Measurements from ENCODE around the gene SNN.

Gene SNN

DNA sequence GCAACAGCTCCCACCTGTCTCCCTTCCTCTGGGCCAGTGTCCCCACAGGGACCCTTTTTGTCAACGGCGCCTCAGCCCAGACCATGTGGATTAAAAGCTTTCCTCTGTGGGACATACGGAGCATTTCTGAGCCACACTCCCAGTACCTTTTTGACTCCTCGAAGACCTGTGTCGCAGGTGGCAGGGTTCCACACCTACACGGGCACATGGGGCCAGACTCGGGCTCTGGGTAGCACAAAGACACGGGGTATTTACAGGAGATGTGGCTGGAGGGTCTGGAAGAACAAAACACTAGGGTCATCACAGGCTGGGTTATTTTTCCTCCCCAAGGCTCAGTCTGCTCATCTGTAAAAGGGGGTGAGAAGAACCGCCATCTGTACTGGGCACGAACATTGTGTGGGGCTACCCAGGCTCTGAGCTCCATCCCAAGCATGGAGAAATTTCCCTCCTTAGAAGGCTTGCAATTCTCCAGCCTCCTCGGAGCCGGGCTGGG, 32.5 kb upstream of the SNN start:
- no peak for DNase-seq

DNA sequence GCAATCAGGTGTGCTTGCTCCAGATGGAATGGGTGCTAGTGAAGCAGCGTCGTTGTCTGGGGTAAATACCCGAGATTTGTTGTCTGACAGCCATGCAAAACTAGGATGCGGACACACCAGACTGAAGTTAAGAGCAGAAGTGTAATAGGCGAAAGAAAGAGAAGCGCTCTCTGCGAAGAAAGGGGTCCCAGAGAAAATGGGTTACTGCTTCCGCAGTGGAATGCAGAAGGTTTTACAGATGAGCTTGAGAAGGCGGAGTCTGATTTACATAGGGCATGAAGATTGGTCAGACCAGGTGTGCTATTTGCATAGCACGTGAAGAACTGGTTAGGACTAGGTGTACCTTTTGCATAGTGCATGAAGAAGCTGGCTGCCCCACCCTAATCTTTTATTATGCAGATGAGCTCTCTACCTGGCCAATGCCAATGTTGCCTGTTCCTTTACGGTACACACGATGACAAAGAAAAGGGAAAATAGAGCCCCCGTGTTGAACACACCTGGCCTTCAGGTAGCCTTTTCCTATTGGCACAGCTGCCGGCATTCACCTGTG, 32.0 kb upstream of the SNN start:
- no peak for DNase-seq

DNA sequence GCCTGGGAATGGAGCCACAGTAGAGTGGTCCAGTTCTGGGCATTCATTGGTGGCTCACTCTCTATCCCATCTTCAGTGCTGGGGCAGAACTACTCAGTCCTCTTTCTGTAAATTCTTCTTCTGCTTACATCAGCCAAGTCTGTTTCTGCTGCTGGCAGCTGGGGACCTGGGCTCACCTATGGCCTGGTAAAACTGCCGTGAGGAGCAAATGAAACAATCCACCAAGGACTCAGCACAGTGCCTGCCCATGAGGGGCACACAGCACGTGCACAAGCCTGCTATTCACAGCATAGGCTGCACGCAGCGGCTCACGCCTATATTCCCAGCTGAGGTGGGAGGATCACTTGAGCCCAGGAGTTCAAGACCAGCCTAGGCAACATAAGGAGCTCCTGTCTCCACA, 30.9 kb upstream of the SNN start:
- DNase-seq: no peak

DNA sequence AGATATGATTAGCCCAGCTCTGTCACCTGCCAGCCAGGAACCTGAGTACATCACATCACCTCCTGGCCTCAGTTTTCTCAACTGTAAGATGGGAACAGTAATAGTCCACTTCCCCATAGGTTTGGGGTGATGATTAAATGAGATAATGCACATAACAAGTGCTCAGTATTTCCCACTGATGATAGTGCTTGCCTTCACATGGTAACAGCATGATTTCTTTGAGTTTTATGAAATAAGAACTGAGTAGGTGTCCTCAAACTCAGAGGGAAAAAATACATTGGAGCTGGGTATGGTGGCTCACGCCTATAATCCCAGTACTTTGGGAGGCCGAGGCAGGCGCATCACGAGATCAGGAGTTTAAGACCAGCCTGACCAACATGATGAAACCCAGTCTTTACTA, 30.1 kb upstream of the SNN start:
- no peak for DNase-seq

DNA sequence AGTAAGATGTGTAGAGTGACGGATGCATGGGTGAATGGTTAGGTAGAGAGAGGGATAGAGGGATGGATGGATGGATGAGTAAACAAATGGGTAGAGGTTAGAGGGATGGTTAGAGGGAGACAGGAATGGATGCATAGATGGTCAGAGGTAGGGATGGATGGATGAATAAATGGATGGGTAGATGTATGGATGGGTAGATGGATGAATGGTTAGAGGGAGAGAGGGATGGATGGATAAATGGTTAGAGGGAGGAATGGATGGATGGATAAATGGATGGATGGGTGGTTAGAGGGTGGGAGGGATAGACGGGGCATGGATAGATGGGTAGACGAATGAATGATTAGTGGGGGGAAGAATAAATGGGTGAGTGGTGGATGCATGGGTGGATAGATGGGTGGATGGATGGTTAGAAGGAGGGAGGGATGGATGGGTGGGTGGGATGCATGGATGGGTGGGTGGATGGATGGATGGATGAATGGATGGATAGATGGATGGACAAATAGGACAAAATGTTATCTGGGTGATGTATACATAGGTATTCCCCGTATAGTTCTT, 29.2 kb upstream of the SNN start:
- DNase-seq: no peak

DNA sequence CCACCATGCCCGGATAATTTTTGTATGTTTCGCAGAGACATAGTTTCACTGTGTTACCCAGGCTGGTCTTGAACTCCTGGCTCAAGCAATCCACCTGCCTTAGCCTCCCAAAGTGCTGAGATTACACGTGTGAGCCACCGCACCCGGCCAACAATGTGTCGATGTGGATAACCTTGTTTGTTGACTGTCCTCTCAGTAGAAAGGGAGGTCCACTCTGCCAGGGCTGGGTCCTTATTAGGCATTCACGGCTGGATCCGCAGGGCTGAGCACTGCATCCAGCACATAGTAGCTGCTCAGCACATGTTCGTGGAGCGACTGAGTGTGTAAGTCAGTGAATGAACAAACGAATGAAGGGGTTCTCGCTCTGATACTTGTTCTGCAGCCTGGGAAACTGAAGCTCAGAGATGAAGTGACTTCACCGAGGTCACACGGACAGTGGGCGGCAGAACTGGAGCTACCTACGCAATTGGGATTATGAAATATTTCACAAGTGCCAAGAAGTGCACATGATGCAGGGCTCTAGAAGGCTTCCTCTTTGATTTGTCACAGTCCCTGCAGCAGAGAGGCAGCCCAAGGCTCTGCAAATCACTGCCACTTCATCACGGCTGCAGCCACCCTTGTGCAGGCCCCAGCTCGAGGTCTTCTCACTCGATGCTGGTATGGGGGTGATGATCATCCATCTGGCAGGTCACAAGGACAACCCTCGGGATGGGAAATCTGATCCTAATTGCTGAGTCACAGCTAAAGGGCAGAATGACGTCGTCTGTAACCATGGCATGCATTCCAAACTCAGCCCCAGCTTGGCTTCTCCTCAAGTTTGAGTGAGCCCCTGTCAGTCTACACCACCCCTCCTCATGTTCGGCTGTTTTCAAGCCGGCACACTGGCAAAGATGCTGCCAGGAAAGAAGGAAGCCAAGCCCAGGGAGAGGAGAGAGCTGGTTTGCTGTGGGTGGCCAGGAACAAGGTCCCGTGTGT, 28.0 kb upstream of the SNN start:
- DNase-seq: peak; percentile 81

DNA sequence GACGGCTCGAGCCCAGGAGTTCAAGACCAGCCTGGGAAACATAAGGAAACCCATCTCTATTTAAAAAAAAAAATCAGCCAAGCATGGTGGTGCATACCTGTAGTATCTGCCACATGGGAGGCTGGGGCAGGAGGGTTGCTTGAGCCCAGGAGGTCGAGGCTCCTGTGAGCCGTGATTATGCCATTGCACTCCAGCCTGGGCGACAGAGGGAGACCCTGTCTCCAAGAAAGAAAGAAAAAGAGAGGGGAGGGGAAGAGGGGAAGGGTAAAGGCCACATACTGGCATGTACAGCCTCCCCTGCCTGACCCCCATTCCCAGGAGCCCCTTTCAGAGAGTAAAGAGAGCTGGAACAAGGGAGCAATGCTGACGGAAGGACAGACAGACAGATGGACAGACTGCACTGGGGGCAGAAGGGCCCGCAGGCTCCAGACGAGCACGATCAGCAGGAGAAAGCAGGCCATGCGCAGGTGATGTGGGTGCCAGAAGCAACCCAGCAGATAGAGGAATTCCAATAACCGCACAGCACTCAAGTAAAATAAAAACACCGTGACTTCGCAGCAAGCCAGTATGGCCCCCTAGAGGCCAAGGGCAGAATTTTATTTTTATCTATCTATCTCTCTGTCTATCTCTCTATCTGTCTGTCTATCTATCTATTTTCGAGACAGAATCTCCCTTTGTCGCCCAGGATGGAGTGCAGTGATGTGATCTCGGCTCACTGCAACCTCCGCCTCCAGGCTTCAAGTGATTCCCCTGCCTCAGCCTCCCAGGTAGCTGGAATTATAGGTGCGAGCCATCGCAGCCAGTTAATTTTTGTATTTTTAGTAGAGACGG, 27.1 kb upstream of the SNN start:
- peak; percentile 44 for DNase-seq

DNA sequence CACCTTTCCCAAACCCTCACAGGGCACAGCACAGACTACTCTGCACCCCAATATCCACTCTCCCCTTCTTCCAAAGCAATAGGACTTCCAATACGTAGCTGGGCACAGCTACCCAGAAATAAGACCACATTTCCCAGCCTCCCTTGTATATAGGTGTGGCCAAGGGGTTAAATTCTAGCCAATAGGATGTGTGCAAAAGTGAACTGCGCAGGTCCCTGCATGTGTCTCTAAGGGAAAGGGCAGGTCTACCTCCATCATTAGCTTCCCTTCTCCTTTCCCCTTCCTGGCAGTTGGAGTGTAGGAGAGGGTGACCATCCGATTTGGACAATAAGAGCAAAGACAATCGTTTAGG, 25.5 kb upstream of the SNN start:
- no peak for DNase-seq

DNA sequence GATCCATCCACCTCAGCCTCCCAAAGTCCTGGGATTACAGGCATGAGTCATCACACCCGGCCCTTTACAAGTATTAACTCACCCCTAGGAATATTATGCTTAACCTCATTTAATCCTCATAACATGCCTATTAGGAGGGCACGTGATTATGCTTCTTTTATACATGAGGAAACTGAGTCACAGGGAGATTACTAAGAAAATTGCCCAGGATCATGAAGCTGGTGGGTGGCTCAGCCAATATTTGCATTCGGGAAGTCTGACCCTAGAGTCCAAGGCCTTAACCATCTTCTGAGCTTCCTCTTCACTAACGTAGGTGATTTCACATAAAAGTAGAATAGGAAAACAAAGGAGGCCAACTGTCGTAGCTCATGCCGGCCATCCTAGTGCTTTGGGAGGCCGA, 19.0 kb upstream of the SNN start:
- no peak for DNase-seq

DNA sequence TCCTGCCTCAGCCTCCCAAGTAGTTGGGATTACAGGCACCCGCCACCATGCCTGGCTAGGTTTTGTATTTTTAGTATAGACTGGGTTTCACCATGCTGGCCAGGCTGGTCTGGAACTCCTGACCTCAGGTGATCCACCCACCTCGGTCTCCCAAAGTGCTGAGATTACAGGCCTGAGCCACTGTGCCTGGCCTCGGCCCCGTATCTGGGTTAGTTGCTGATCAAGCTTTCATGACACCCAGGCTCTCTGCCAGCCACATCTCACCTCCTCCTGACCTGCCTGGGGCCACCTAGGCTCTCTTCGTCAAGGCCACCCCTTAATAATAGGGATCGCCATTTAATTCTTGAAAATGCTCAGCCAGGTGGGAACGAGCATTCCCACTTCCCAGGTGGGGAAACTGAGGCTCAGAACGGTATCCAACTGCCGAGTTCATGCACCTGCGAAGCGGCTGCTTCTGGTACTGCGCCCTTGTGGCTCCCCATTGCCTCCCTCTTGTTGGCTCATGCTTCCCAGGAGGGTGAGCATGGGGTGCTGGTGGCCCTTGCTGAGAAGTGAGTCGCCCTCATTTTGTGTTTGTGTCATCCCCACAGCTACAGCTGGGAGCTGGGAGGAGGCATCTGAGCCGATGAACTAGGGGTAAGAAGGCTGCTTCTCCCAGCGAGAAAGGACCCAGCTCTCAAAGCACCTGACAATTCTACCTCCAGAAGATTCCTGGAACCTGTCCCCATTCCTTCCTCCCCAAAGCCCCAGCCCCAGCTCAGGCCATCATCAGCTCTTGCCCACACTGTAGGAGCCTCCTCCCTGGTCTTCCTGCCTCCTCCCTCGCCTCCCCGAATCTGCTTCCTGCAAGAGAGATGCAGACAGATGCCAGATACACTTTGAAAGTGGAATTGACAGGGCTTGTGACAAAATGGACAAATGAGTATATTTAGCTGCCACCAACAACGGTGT, 17.3 kb upstream of the SNN start:
- no peak for DNase-seq

DNA sequence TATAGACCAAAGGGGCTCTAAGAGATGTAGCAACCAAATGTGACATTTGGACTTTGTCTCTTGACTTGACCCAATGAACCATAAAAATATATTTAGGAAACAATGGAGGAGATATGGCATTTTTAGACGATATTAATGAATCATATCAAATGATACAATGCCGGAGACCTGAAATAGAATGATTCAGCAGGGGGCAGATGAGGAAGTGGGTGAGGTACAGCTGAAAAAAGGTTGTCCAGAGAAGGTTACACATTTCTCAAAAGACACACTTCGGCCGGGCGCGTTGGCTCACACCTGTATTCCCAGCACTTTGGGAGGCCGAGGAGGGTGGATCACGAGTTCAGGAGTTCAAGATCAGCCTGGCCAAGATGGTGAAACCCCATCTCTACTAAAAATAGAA, 16.5 kb upstream of the SNN start:
- DNase-seq: no peak

DNA sequence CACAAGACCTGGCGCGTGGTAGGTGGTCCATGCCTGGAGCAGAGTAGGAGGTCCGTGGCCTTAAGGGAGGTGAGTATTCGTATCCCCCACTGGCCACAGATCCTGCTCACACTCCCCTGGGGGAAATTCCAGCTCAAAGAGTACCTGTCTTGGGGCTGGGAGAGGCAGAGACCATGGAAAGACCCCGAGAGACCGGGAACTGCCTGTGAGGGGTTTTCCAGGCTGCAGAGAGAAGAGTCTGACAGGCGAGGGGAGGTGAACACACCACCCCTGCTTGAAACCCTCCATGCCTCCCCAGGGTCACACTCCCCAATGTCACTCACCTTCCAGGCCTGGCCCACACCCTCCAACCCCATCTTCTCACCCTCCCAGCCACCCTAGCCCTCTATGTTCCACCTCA, 12.6 kb upstream of the SNN start:
- no peak for DNase-seq

DNA sequence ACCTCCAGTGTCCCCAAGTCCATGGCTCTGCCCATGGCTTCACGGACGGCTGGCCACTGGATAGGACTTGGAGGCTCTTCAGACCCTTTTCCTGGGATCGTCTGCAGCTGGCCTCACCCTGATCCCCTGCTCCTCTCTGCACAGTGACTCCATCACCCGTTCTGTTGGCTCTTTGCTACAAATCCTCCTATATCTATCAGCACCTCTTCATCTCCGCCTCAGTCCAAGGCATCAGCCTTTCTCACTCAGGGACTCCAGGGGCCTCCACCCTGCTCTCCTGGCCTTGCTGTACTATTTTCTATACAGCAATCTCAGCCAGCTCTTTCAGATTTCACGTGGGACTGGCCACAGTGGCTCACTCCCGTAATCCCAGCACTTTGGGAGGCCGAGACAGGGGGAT, 10.7 kb upstream of the SNN start:
- no peak for DNase-seq

DNA sequence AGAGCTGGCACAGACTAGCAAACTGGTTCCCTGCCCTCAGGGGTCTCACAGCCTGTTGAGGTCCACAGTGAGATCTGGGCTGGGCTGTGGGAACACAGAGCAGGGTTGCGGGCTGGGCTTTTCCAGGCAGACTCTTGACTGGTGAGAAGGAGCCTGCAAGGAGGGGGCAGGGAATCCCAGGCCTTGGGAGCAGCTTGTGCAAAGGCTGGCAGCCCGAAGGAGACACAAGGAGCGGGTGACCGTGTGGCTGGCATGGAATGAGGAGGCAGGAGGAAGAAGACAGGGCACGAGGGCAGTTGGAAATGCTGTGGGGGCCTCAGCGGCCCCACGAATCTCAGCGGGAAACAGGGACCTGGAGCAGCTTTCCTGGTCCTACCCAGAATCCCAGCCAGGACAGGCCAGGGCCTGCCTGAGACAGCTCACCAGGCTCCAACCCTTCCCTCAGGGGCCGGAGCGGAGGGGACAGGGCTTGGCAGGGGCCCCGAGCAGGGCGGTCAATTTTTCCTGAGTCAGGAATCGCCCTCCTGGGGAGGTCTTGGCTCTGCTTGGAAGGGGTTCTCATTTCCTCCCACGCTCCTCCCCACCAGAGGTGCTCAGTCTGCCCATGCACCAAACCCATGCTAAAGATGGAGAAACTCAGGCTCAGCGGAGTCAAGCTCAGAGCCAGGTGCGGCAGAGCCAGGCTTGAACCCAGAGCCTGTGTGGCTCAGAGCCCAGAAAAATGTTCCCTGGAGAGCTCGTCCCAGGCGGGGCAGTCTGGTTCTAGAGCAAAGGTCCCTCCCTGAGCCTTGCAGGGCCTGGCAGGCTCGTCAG, 9.2 kb upstream of the SNN start:
- peak; percentile 42 for DNase-seq

DNA sequence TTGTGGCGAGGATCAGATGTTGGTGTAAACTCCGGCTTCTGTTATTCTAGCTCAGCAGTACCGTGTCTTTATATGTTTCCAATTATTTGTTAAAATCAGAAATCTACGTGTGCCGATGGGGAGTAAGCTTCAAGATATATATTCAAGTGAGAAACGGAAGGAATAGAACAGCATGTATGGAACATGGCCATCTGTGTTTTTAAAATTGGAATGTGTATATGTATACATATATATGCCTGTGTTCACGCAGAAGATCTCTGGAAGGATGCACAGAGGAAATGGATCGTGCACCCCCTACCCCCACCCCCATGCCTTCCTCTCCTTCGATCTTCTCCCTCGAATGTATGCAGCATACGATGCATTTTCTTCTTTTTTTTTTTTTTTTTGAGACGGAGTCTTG, 7.7 kb upstream of the SNN start:
- DNase-seq: no peak

DNA sequence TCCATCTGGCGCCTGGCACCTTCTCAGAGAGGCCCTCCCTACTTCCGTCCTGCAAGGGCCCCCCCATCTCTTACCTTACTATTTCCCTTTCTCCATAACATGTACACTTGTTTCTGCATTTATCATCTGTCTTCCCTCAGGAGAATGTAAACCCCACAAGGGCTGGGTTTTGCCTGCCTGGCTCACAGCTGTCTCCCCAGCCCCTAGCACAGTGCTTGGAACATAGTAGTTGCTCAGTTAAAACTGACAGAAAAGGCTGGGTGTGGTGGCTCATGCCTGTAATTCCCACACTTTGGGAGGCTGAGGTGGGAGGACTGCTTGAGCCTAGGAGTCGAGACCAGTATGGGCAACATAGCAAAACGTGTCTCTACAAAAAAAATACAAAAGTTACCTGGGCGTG, 5.7 kb upstream of the SNN start:
- DNase-seq: no peak

DNA sequence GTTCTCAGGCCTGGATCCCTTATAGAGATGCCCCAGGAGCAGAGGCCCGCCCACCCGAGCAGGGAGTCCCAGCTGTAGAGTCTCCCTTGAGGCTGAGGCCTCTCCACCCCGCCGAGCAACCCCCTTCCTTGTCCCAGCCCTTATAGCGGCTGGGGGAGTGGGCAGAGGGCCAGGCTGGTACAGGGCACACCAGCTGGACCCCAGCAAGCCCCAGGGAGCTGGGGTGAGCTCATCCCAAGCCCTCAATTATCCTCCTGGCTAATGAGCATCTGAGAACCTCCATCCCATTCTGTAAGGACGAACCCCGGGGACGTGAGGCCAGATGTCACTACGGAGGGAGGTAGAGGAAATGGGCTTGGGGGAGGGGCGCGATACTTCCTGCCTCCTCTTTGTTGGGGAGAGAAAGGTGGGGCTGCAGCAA, 3.2 kb upstream of the SNN start:
- DNase-seq: peak; percentile 77

DNA sequence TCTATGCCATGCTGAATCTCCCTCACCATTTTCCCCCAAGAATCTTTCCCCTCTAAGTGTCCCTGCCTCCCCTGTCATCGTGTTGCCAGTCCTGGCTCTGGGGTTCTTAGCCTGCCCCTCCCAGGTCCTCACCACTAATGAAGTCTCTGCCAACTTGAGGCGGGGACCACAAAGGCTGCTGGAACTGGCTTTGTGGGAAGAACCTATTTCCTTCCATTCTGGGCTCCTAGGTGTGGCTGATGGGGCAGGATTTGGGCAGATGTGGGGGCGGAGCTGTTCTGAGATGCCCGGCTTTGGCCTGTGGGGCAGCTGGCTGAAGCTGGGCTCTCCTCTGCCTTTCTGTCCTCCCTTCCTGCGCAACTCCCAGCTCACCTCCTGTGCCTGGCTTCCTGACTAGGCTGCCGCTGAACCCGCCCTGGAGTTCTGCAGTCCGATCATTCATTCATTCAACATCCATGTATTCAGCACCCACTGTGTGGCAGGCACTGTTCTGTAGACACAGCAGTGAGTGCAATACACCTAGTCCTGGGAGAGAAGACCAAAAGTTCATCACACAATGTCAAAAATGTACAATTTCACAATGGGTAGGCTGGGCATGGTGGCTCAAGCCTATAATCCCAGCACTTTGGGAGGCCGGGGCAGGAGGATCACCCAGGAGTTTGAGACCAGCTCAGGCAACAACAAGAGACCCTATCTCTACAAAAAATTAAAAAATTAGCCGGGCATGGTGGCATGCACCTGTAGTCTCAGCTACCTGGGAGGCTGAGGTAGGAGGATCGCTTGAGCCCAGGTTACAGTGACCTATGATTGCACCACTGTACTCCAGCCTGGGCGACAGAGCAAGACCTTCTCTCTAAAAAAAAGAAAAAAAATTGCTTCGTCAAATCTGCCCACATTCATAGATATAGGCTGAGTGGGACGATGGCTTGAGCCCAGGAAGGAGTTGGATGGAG, 1.9 kb upstream of the SNN start:
- DNase-seq: peak; percentile 25

DNA sequence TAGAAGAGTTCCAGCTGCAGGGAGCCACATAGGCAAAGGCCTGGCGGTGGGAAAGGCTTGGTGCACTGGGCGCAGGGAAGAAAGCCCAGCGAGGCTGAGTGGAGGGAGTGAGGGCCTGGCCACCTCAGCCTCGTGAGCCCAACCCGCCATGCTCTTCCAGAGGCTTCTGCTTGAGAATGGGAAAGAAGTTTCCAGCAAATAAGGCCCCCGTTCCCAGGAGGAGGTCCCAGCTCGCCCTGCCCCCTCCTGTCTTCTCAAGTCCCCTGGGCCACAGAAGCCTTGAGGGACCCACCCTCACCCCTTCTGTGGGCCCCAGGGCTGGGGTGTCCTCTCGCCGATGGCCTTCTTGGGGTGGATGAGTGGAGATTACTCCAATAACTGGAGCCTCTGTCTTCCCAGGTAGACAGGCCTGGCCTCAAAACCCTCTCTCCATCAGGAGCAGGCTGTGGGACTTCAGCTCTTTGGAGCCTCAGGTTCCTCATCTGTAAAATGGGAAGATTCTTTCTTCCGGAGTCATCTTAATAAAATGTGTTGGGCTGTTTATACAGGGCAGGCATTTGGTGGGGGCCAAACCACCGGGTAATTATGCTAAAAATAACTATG, 933 bp upstream of the SNN start:
- DNase-seq: no peak
